HL-60/S4 treated with phorbol 12-myristate 13-acetate at 8.2 ng/mL for 4 days and 3 days (cell line): Measurements from ENCODE around the gene ATAD3C.
"Not testable (repeated sequence)": the region's sequence is repeated elsewhere in the genome, so short reads cannot be mapped to it uniquely, and the experiment has no call there.

Experiments
- in situ Hi-C: fragments of 300-500 bp; cut with MboI; formaldehyde crosslinking; loops from 2 replicates; pipeline ENCODE4 v1.15.0; 2022; ENCODE audit warnings: low sequenced_read_pairs

Gene ATAD3C

DNA sequence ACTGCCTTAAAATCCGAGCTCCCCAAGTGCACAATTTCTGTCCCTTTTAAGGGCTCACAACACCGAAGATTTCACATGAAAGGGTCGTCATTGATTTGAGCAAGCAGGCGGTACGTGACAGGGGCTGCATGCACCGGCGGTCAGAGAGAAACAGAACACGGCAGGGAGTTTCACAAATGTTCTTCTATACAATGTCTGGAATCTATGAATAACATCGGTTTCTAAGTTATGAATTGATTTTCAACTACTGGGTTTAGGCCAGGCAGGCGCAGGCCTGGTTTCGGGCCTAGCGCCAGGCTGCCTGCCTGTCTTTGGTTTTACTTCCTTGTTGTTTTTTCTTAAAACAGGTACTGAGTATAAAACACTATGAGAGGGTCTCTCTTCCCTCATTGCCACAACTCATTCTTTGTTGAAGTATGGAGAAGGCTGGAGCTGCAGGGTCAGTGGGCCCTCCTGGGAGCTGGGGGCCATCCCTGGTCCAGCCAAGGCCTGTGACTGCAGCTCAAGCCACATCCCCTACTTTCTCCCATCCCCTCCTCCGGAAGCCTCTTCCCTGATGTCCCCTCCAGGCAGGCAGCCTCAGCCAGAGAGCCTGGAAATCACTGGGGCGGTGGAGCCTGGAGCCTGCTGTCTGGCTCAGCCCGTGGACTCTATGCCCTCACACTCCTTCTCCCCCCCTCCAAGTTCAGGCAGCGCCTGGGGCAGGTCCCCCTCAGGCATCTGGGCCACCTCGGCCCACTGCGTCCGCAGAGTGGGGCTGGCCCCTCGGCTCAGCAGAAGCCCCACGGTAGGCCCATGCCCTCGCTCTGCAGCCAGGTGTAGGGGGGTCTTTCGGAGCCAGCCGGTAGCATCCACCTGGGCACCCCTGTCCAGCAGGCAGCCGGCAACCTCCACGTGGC is 30.8 kb upstream of the ATAD3C start:
- in situ Hi-C loops = no loop called here

DNA sequence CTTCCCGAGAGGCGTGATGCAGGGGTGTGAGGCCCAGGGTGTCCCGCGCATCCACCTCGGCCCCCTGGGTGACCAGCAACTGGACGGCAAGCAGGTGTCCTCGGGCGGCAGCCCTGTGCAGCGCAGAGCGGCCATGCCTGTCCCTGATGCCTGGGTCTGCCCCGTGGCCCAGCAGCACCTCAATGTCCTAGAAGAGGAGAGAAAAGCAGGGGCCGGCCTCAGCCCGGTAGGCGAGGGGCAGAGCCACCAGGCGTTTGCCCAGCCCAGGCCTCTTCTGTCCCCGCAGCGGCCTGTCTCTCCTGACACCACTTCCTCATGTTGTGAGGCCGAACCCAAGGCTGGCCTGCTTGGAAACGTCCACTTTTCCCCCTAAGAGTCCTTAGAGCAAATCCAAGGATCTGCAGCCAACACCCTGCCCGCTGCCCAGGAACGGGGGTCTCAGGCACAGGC is 30.1 kb upstream of the ATAD3C start:
- in situ Hi-C loops = no loop called here

DNA sequence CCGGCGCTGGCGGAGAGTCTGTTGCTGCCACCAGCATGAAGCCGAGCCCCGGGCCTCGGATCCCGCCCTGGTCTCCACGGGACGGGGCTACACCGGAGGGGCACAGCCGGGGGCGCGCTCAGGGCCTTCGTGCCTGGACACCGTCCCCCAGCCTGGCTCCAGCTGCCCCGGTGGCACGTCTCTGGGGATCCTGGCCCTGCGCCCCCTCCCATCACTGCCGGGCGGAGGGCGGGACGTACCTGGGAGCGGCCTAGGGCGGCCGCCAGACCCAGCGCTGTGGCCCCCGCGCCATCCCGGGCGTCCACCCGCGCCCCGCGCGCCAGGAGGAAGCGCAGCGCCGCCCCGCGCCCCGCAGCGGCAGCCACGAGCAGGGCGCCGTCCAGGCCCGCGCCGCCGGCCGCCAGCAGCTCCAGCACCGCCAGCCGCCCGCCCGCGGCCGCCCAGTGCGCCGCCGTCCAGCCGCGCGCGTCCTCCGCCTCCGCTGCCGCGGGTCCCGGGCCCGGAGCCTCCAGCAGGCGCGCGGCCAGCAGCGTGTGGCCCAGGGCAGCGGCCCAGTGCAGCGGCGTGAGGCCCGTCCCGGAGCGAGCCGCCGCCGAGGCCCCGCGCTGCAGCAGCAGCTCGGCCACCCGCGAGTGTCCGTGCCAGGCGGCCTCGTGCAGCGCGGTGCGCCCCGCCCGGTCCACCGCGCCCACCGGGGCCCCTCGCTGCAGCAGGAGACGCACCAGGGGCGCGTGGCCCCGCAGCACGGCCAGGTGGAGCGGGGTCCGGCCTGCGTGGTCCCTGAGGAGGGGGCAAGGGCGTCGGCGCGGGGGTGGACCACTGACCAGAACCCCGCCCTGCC is 29.5 kb upstream of the ATAD3C start:
- in situ Hi-C loops = no loop called here

DNA sequence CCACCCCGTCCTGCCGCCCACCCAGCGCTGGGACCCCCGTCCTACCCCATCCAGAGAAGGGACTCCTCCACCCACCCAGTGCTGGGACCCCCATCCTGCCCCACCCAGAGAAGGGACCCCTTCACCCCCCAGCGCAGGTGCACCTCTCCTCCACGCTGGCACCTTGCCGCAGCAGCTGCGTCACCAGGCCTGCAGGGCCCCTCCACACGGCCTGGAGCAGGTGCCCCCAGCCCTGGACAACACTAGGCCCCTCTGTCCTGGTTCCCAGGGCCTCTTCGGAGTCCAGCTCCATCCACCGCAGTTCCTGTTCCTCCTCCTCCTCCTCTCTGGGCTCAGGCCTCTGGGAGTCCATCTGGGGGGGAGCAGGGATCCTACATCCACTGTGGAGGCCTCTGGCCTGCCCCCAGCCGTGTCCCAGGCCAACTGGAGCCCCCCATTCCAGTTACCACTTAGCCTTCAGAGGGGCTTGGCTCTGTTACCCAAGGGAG is 28.8 kb upstream of the ATAD3C start:
- in situ Hi-C loops = no loop called here

DNA sequence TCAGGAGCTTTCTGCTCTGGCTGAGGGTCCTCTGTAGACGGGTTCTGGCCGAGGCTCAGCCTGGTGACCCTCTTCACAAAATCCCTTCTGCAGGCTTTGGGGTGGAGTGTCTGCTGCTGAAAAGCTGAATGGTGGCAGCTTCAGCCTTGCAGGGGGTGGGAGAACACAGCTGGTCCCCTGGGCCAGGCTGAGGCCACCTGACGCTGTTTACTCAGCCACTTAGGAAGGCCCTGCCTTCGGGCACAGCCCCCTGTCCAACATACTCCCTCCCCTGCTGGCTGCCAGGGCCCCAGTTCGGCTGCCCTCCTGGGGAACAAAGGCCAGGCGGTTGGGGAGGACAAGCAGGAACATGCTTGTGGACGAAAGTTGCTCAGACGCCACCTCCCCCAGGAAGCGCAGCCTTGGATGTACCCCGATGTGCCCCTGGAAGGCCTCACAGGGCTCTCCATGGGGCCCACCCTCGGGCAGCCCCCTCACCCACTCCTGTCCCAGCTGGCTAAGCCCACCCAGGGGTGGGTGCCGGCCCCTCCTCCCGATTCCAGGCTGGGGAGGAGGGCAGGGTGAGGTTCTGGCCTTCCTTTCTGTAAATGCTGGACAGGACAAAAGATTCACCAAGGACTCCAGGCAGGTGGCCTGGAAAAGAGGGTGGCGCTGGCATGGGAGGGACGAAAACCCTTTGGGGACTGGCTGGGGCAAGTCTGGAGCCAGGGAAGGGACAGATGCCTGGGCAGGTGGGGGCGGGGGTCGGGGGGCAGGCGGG is 28.2 kb upstream of the ATAD3C start, which contains the start of gene ANKRD65:
ANKRD65 (minus strand) TSS at position 130 of the 760 bp plus-strand sequence. CDS start 271 bp downstream, outside the sequence.
- in situ Hi-C loops = no loop called here

DNA sequence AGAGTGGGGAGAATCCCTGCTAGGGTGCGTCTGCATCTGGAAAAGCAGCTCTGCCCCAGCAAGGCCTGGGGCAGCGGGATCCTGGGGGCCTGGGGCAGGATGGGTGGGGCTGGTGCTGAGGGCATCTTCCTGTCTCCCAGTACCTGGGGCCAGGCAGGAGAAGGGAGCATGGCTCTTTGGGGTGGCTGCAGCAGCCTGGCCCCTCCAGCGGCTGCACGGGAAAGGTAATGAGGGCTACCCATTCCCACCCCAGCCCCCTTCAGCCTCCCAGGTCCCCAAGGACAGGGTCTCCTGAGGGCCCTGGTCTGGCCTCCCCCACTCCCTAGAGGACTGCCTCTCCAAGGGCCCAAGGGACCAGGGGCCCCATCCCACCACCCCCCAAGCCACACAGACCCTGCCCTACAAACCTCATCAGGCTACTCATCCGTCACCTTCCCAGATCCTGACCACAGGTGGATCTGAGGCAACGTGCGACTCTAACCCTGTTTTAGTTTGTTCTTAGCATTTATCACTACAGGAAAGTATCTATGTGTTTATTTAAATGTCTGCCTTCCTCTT is 27.5 kb upstream of the ATAD3C start:
- in situ Hi-C loops = no loop called here

DNA sequence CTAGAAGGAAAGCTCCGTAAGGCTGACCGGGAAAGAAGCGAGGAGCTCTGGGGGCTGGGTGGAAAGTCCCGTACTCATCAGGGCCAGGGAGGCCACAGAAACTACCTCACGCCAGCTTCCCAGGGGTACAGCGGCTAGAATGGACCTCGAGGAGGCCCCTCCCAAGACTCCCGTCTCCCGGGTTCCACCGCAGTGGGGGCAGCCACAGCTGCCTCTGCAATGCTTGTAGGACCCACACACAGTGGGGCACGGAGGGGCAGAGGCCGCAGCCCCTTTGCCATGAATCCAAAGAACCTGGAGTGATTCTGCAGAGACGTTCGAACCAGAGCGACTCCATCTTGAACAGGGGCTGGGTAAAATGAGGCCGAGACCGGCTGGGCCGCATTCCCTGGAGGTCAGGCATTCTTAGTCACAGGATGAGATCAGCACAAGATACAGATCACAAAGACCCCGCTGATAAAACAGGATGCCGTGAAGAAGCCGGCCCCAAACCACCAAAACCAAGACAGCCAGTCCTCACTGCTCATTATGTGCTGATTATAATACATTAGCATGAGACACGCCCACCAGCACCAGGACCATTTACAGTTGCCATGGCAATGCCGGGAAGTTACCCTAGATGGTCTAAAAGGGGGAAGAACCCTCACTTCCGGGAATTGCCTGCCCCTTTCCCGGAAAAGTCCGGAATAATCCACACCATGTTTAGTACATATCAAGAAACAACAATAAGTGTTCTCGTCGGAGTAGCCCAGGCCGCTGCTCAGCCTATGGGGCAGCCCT is 26.8 kb upstream of the ATAD3C start:
- in situ Hi-C loops = no loop called here

DNA sequence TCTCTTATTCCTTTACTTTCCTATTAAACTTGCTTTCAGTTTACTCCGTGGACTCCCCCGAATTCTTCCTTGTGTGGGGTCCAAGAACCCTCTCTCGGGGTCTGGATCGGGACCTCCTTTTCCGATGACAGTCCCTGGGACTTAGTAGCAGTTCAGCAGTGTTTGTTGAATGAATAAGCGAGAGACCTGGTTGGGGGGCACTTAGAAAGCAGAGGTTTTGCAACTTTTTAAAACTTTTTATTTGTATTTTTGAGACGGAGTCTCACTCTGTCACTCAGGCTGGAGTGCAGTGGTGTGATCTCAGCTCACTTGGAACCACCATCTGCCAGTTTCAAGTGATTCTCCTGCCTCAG is 26.3 kb upstream of the ATAD3C start:
- in situ Hi-C loops = no loop called here

DNA sequence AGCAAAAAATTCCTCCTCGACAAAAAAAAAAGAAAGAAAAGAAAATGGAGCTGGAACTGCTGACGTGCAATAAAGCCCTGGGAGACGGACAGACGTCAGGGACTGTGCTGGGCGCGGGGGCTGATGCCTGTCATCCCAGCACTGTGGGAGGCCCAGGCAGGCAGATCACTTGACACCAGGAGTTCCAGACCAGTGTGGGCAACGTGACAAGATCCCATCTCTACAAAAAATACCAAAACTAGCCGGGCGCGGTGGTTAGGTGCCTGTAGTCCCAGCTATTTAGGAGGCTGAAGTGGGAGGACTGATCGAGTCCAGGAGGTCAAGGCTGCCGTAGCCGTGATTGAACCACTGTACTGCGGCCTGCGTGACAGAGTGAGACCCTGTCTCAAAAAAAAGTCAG is 24.8 kb upstream of the ATAD3C start:
- in situ Hi-C loops = no loop called here

DNA sequence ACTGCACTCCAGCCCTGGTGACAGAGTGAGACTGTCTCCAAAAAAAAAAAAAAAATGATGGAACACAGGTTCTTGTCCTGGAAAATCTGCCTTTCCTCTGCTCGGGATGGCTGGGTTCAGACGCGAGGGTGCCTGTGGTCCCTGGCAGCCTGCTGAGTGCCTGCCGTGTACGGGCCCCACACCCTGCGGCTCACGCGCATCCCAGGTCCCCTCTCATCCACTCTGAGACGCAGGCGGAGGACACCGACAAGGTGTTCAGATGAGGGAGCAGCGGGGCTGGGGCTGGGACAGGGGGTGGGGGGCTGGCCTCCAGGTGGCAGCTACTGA is 24.1 kb upstream of the ATAD3C start:
- in situ Hi-C loops = no loop called here

DNA sequence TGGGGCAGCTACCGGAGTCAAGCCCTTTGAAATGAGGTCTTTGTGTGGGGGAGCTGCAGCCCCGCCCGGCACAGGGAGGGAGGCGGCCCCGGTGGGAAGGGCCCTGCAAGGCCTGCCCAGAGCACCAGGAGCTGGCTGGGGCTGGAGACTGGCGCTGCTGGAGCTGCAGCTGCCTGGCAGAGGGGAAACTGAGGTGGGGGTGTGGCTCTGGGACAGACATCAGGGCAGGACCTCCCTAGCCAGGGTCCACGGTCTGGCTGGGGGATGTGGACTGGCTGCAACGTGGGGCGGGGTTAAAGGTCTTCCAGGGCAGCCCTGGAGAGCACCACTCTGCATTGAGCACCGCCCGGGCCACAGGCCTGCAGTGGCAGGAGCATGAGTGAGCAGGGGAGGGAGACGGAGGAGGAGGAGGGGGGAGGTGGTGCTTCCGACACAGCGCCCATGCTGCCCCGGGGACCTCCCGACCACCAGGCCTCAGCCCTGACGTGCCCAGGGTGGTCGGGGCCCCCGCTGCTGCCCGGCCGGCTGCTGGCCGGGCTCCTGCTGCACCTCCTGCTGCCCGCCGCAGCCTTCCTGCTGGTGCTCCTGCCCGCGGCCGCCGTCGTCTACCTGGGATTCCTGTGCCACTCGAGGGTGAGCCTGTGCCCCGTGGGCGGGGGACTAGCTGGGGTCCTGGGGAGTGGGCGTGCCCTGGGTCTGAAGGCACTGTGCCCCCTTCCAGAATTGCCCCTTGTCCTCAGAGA is 23.6 kb upstream of the ATAD3C start:
- in situ Hi-C loops = no loop called here

DNA sequence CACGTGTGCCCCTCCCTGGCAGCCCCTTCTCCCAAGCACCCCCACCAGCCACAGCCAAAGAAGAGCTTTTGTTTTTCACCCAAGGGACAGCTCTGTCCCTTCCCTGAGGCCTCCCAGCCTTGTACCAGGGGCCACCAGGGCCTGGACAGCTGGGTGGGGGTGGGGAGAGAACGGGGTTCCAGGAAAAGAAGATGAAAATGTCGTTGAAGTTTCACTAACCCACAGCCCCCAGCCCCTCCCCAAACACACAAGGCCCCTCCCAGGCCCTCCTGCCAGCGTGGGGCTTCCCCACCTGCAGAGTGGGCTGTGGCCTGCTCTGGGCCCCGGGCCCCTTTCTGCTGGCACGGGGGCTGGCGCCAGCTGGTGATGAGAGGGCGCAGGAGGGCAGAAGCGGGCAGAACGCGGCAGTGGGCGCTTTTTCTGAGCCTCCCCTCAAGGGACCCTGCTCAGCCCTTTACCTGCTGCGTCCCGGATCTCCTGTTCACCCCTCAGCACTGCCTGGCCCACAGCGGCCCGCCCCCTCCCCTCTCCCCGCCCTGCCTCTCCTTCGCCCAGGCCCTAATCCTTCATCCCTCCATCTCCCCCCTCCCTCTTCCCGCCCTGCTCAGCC is 22.9 kb upstream of the ATAD3C start:
- in situ Hi-C loops = no loop called here

DNA sequence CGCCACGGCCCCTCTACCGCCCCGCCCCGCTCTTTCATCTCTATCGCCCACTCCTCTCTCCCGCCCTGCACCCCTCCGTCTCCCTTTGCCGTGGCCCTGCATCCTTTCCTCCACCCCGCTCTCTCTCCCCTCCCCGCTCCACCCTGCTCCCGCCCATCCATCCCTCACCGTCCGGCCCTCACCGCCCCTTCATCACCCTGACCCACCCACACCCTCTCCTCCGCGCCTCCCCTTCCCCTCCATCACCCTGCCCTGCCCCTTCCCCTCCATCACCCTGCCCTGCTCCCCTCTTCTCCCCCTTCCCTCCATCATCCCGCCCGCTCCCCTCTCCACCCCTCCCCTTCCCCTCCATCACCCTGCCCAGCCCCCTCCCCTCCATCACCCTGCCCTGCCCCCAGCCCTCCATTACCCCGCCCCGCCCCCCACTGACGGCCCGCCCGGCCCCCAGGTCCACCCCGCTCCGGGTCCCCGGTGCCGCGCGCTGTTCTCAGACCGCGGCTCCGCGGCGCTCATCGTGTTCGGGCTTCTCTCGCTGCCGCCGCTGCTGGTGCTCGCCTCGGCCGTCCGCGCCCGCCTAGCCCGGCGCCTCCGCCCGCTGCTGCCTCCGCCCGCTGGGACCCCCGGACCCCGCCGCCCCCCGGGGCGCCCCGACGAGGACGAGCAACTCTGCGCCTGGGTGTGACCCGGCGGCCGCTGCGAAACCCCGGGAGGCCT is 22.2 kb upstream of the ATAD3C start:
- in situ Hi-C loops = no loop called here

DNA sequence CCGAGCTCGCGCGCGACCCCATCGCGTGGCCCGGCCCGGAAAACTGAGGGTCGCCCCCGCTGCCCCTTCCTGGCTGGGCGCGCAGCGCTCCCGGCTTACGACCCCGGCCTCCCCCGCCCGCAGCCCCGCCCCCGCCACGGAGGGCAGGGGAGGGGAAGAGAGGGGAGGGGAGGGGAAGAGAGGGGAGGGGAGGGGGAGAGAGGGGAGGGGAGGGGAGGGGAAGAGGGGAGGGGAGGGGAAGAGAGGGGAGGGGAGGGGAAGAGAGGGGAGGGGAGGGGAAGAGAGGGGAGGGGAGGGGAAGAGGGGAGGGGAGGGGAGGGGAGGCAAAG is 21.7 kb upstream of the ATAD3C start:
- in situ Hi-C loops = no loop called here

DNA sequence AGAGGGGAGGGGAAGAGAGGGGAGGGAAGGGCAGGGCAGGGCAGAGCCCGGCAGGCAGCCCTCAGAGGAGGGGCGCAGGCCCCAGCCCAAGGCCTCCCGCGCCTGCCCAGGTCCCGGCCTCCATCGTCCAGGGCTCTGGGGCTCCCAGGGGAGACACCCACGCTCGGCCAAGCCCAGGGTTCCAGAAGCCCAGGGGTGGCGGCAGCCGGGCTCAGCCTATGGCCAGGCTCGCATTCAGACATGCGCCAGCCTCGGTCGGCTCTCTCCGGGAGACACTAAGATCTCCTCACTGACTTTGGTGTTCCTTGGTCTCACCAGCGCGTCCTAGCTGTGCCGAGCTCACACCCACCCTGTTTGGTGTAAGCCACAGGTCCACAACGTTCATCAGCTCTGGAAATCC is 21.3 kb upstream of the ATAD3C start:
- in situ Hi-C loops = no loop called here

DNA sequence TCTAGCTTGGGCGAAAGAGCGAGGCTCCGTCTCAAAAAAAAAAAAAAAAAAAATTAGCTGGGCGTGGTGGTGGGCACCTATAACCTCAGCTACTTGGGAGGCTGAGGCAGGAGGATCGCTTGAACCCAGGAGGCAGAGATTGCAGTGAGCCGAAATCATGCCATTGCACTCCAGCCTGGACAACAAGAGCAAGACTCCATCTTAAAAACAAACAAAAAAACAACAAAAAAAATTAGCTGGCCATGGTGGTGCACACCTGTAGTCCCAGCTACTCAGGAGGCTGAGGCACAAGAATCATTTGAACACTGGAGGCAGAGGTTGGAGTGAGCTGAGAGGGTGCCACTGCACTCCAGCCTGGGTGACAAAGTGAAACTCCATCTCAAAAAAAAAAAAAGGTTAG is 20.5 kb upstream of the ATAD3C start:
- in situ Hi-C loops = not testable (repeated sequence)

DNA sequence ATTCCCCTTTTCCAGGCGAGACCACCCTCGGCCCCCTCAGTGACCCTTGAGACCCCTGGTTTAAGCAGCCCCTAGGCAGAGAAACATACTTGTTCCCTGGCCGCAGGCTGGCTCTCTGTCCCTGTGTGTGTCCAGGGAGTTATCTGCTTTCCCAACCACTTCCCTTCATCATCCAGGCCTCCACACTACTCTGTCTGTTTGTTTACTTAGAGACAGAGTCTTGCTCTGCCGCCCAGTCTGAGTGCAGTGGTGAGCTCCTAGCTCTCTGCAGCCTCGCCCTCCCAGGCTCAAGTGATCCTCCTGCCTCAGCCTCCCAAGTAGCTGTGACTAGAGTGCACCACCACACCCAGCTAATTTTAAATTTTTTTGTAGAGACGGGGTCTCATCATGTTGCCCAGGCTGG is 19.8 kb upstream of the ATAD3C start:
- in situ Hi-C loops = no loop called here
